Activated gamma-delta T cell treated with anti-CD3 and anti-CD28 coated beads, Interleukin-2, amount 50 U/mL, for 16 hours (primary cell): ENCODE results near the gene OLIG1.

Experiments used
- DNase-seq: peaks from one replicate; pipeline ENCODE4 v3.0.0-alpha.2; 2020; ENCODE audit warnings: low read depth

The OLIG1 gene

GRCh38 chr21:33031152-33031911 lies 38.6 kb upstream of the OLIG1 start:
- DNase-seq, result no peak

GRCh38 chr21:33032434-33033047 lies 37.4 kb upstream of the OLIG1 start:
- no peak for DNase-seq

- no peak for DNase-seq
Measured at GRCh38 chr21:33033094-33033951, 36.6 kb upstream of the OLIG1 start.

GRCh38 chr21:33033961-33034413 lies 36.0 kb upstream of the OLIG1 start:
- no peak for DNase-seq

GRCh38 chr21:33035147-33035546 lies 34.8 kb upstream of the OLIG1 start:
- no peak for DNase-seq

- DNase-seq, result no peak
Measured at GRCh38 chr21:33036430-33037162, 33.3 kb upstream of the OLIG1 start.

GRCh38 chr21:33037501-33037900 lies 32.4 kb upstream of the OLIG1 start:
- no peak for DNase-seq

- no peak for DNase-seq
Measured at GRCh38 chr21:33039536-33039935, 30.4 kb upstream of the OLIG1 start.

GRCh38 chr21:33040215-33040614 lies 29.7 kb upstream of the OLIG1 start:
- no peak for DNase-seq

- DNase-seq, result no peak
Measured at GRCh38 chr21:33041981-33042380, 28.0 kb upstream of the OLIG1 start.

GRCh38 chr21:33042812-33043211 lies 27.1 kb upstream of the OLIG1 start:
- no peak for DNase-seq

- no peak for DNase-seq
Measured at GRCh38 chr21:33046455-33046854, 23.5 kb upstream of the OLIG1 start.

GRCh38 chr21:33047231-33047630 lies 22.7 kb upstream of the OLIG1 start:
- no peak for DNase-seq

GRCh38 chr21:33051925-33052324 lies 18.0 kb upstream of the OLIG1 start:
- no peak for DNase-seq

GRCh38 chr21:33053951-33054350 lies 16.0 kb upstream of the OLIG1 start:
- DNase-seq, result no peak

GRCh38 chr21:33055991-33056390 lies 13.9 kb upstream of the OLIG1 start:
- DNase-seq, result no peak

GRCh38 chr21:33057385-33057940 lies 12.5 kb upstream of the OLIG1 start:
- no peak for DNase-seq

- DNase-seq, result no peak
Measured at GRCh38 chr21:33058527-33058926, 11.4 kb upstream of the OLIG1 start.

GRCh38 chr21:33058957-33059356 lies 11.0 kb upstream of the OLIG1 start:
- no peak for DNase-seq

- DNase-seq, result no peak
Measured at GRCh38 chr21:33059380-33059841, 10.5 kb upstream of the OLIG1 start.

GRCh38 chr21:33061233-33061632 lies 8.7 kb upstream of the OLIG1 start:
- no peak for DNase-seq
